HCT116 (cell line): Measurements from ENCODE around the gene IL6R.

Experiments
- POLR2A ChIP-seq: IDR thresholded peaks from 2 replicates; pipeline ENCODE4 v1.7.0; 2011; ENCODE audit warnings: borderline replicate concordance; ENCODE audit not compliant: insufficient read depth, insufficient read length; ENCODE audit errors: extremely low read depth
- POLR2AphosphoS5 ChIP-seq: IDR thresholded peaks from 2 replicates; pipeline ENCODE4 v1.6.1; 2011; ENCODE audit warnings: mild to moderate bottlenecking, low read depth, low read length, moderate library complexity

- TF ChIP-seq POLR2A (no peak), POLR2AphosphoS5 (no peak)
These were observed 84.6 kb downstream of the IL6R start for GRCh38 chr1:154489695-154490274.
